Measurements from ENCODE around the gene C3orf20. TPM values are rescaled to one million over a fixed set of nuclear protein-coding genes. Genes with fewer than 3 reads are reported as not detected.
A peak's percentile ranks its signal among the peaks of the same experiment; 100 is the strongest.

C3orf20 gene
- total RNA-seq, 1 experiment from 2014 or later: not detected

DNA sequence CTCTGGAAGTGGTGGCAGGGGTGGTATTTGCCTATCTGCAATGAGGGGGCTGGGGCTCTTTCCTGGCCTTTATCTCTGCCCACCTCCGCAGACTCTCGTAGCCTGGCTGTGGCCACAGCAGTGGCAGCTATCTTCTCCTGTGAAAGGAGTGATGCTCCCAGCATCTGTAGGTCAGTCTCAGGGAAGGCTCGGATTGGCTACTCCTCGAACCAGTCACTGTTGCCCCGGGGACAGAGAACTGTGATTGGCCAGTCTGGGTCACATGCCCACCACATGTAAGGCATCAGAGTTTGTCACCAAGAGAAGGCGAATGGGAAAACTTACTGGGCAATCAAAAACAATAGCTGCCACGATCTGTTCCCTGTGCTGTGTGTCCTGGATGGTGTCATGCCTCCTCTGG lies 113.7 kb downstream of the C3orf20 start:
- H3K27me3 Mint-ChIP-seq (ENCODE audit: low read depth): no peaks in the 10 kb centered on the region
- H3K36me3 Mint-ChIP-seq: no peaks in the 10 kb centered on the region
- POLR2A ChIA-PET: no interaction called here
- DNase-seq (ENCODE audit: low spot score) (no peak), ATAC-seq (no peak)
- H3K4me3 Mint-ChIP-seq: no peak overlapping the region
- H3K27ac Mint-ChIP-seq: no peak overlapping the region
- CTCF ChIA-PET: interaction anchor here (0.9 to 6.9 kb wide), 4 partner anchors 8 to 133 kb away, joined by 3 to 74 read pairs (median 4); no protein-coding TSS in a partner anchor
- H3K4me1 Mint-ChIP-seq: peaks cover 14% of the 10 kb centered on the region
- H3K9me3 Mint-ChIP-seq: peaks cover 6% of the 10 kb centered on the region
- TF ChIP-seq ZBTB21 (CRISPR knock-in tag; IDR thresholded peaks at IDR 0.05; ENCODE audit: borderline replicate concordance) (no peak), HMGA2 (CRISPR knock-in tag; IDR thresholded peaks at IDR 0.05) (no peak), OVOL2 (CRISPR knock-in tag; IDR thresholded peaks at IDR 0.05; ENCODE audit: borderline replicate concordance) (no peak), USF2 (CRISPR knock-in tag; IDR thresholded peaks at IDR 0.05) (peak; percentile 81), ATF2 (CRISPR knock-in tag; IDR thresholded peaks at IDR 0.05; ENCODE audit: borderline replicate concordance, low read depth) (no peak), ZNF671 (CRISPR knock-in tag; IDR thresholded peaks at IDR 0.05) (no peak), ZNF512 (CRISPR knock-in tag; IDR thresholded peaks at IDR 0.05; ENCODE audit: borderline replicate concordance) (no peak), NR2C2 (CRISPR knock-in tag; IDR thresholded peaks at IDR 0.05) (no peak), ZNF396 (CRISPR knock-in tag; IDR thresholded peaks at IDR 0.05; ENCODE audit: borderline replicate concordance) (no peak), KAT7 (CRISPR knock-in tag; IDR thresholded peaks at IDR 0.05; ENCODE audit: borderline replicate concordance) (no peak), TCF7 (CRISPR knock-in tag; IDR thresholded peaks at IDR 0.05; ENCODE audit: low read depth) (no peak), SOX15 (CRISPR knock-in tag; IDR thresholded peaks at IDR 0.05) (no peak), E2F4 (CRISPR knock-in tag; IDR thresholded peaks at IDR 0.05; ENCODE audit: borderline replicate concordance, low read depth) (no peak), ZSCAN18 (CRISPR knock-in tag; IDR thresholded peaks at IDR 0.05) (no peak), ELF4 (CRISPR knock-in tag; IDR thresholded peaks at IDR 0.05; ENCODE audit: low read depth) (no peak), GTF2I (CRISPR knock-in tag; conservative IDR thresholded peaks at IDR 0.05) (no peak), NFYB (CRISPR knock-in tag; conservative IDR thresholded peaks at IDR 0.05; ENCODE audit: low read depth) (peak; percentile 60), TP53 (CRISPR knock-in tag; IDR thresholded peaks at IDR 0.05) (no peak), USF1 (CRISPR knock-in tag; IDR thresholded peaks at IDR 0.05) (0 out of 2 replicates have a peak, but pooled peaks have one; percentile 47), CREB1 (CRISPR knock-in tag; IDR thresholded peaks at IDR 0.05) (no peak), CDX4 (CRISPR knock-in tag; IDR thresholded peaks at IDR 0.05; ENCODE audit: borderline replicate concordance) (no peak), ESRRA (CRISPR knock-in tag; IDR thresholded peaks at IDR 0.05; ENCODE audit: borderline replicate concordance) (no peak)
- TF ChIP-seq, protein P1, sequence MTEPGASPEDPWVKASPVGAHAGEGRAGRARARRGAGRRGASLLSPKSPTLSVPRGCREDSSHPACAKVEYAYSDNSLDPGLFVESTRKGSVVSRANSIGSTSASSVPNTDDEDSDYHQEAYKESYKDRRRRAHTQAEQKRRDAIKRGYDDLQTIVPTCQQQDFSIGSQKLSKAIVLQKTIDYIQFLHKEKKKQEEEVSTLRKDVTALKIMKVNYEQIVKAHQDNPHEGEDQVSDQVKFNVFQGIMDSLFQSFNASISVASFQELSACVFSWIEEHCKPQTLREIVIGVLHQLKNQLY (CRISPR knock-in tag; IDR thresholded peaks at IDR 0.05): no peak
- TF ChIP-seq, protein P2, sequence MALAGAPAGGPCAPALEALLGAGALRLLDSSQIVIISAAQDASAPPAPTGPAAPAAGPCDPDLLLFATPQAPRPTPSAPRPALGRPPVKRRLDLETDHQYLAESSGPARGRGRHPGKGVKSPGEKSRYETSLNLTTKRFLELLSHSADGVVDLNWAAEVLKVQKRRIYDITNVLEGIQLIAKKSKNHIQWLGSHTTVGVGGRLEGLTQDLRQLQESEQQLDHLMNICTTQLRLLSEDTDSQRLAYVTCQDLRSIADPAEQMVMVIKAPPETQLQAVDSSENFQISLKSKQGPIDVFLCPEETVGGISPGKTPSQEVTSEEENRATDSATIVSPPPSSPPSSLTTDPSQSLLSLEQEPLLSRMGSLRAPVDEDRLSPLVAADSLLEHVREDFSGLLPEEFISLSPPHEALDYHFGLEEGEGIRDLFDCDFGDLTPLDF (CRISPR knock-in tag; IDR thresholded peaks at IDR 0.05): no peak
- TF ChIP-seq, protein P3, sequence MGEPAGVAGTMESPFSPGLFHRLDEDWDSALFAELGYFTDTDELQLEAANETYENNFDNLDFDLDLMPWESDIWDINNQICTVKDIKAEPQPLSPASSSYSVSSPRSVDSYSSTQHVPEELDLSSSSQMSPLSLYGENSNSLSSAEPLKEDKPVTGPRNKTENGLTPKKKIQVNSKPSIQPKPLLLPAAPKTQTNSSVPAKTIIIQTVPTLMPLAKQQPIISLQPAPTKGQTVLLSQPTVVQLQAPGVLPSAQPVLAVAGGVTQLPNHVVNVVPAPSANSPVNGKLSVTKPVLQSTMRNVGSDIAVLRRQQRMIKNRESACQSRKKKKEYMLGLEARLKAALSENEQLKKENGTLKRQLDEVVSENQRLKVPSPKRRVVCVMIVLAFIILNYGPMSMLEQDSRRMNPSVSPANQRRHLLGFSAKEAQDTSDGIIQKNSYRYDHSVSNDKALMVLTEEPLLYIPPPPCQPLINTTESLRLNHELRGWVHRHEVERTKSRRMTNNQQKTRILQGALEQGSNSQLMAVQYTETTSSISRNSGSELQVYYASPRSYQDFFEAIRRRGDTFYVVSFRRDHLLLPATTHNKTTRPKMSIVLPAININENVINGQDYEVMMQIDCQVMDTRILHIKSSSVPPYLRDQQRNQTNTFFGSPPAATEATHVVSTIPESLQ (CRISPR knock-in tag; IDR thresholded peaks at IDR 0.05): no peak
- TF ChIP-seq, protein P4, sequence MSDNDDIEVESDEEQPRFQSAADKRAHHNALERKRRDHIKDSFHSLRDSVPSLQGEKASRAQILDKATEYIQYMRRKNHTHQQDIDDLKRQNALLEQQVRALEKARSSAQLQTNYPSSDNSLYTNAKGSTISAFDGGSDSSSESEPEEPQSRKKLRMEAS (CRISPR knock-in tag; IDR thresholded peaks at IDR 0.05): no peak

All from WTC11 (cell line).